SH-SY5Y (cell line): ENCODE measurements around the gene FBLN2.

Experiments
- GATA2 ChIP-seq: IDR thresholded peaks from 2 replicates; pipeline ENCODE4 v1.6.1; 2011; ENCODE audit warnings: mild to moderate bottlenecking, low read depth, low read length
- GATA3 ChIP-seq: IDR thresholded peaks from 2 replicates; pipeline ENCODE4 v1.6.1; 2011; ENCODE audit warnings: low read depth, mild to moderate bottlenecking, low read length, moderate library complexity

DNA sequence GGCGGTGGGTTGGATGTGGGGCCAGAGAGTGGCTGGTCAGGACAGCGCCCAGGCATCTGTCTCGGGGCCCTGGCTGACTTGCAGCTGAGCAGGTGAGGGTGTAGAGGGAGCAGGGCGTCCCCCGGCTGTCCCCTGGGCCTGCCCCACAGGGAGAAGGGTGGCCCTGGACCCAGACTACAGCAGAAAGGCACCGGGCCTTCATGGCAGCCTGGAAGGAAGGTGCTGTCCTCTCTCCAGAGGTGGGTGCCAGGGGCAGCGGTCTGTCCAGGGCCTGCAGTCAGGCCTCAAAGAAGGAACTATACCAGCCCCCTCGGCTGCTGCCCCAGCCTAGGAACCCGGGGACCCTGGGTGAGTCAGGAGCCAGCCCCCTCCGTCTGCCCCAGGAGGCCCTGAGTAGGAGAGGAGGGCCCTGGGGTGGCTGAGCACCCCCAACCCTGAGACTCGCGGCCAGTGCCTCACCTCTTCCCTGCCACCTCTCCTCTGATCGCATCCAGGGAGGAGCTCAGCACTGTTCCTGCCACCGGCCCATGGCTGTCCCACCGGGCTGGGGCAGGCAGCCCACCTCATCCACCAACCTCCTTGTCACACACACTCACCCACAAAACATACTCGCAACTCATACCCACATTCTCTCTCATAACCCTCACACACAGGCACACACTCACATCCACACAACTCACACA lies 133.5 kb downstream of the FBLN2 start:
- TF ChIP-seq GATA2 (no peak), GATA3 (no peak)
